Neural cell (in vitro differentiated cells): Measurements from ENCODE around the gene MYNN. TPM values are rescaled to one million over a fixed set of nuclear protein-coding genes. Genes with fewer than 3 reads are reported as not detected.
A peak's percentile ranks its signal among the peaks of the same experiment; 100 is the strongest.

Source experiments
- H2AFZ ChIP-seq: fragments of 200-600, 300-800 bp; sonication (generic), shearing (Covaris generic); 2 replicates; pipeline ENCODE4 v1.6.0; 2014; ENCODE audit warnings: low read depth, mild to moderate bottlenecking, antibody characterized with exemption, low read length, moderate library complexity
- H3F3A ChIP-seq: fragments of 200-600 bp; shearing (Covaris generic); 2 replicates; pipeline ENCODE4 v1.6.1; 2016; ENCODE audit warnings: mild to moderate bottlenecking, moderate library complexity, mixed read lengths, antibody characterized with exemption, low read length; ENCODE audit not compliant: insufficient read depth, poor library complexity, severe bottlenecking
- H3K27ac ChIP-seq: fragments of 200-600, 300-800 bp; sonication (generic), shearing (Covaris generic); 2 replicates; pipeline ENCODE4 v1.5.1; 2014; ENCODE audit warnings: mild to moderate bottlenecking, low read length, moderate library complexity
- H3K27me3 ChIP-seq: fragments of 300-800, 200-600 bp; sonication (generic), shearing (Covaris generic); 2 replicates; pipeline ENCODE4 v1.6.0; 2014; ENCODE audit warnings: mild to moderate bottlenecking, low read depth, low read length, moderate library complexity; ENCODE audit not compliant: insufficient read depth
- H3K36me3 ChIP-seq: fragments of 300-800, 200-600 bp; sonication (generic), shearing (Covaris generic); 2 replicates; pipeline ENCODE4 v1.5.1; 2014; ENCODE audit warnings: mild to moderate bottlenecking, antibody characterized with exemption, low read length, moderate library complexity; ENCODE audit not compliant: insufficient read depth
- H3K4me2 ChIP-seq: fragments of 300-800, 200-600 bp; sonication (generic), shearing (Covaris generic); 2 replicates; pipeline ENCODE4 v1.6.0; 2014; ENCODE audit warnings: mild to moderate bottlenecking, low read length
- H3K4me3 ChIP-seq: fragments of 300-800, 200-600 bp; sonication (generic), shearing (Covaris generic); 2 replicates; pipeline ENCODE4 v1.5.1; 2014; ENCODE audit warnings: mild to moderate bottlenecking, low read length, moderate library complexity
- H3K79me2 ChIP-seq: fragments of 200-600 bp; shearing (Covaris generic); replicated peaks from 2 replicates; pipeline ENCODE4 v1.6.0; 2014; ENCODE audit warnings: mild to moderate bottlenecking, low read length, moderate library complexity; ENCODE audit not compliant: insufficient read depth
- H3K9ac ChIP-seq: fragments of 300-800, 200-600 bp; sonication (generic), shearing (Covaris generic); 2 replicates; pipeline ENCODE4 v1.6.1; 2016; ENCODE audit warnings: mild to moderate bottlenecking, low read length, mixed read lengths
- H3K9me2 ChIP-seq: fragments of 200-600 bp; shearing (Covaris generic); 2 replicates; pipeline ENCODE4 v1.6.1; 2016; ENCODE audit warnings: mild to moderate bottlenecking, low read length, mixed read lengths; ENCODE audit not compliant: insufficient read depth
- H3K9me3 ChIP-seq: fragments of 200-600, 300-800 bp; sonication (generic), shearing (Covaris generic); 2 replicates; pipeline ENCODE4 v1.6.1; 2016; ENCODE audit warnings: mild to moderate bottlenecking, mixed run types, low read length, moderate library complexity, mixed read lengths
- H4K20me1 ChIP-seq: fragments of 200-600 bp; shearing (Covaris generic); 2 replicates; pipeline ENCODE4 v1.6.1; 2016; ENCODE audit warnings: mild to moderate bottlenecking, mixed run types; ENCODE audit not compliant: insufficient read depth
- CTCF ChIP-seq: fragments of 450-650 bp; IDR thresholded peaks from 2 replicates; pipeline ENCODE4 v1.5.1; 2014; ENCODE audit warnings: antibody characterized with exemption, mild to moderate bottlenecking, moderate library complexity; ENCODE audit not compliant: poor library complexity, severe bottlenecking
- EP300 ChIP-seq: fragments of 450-650 bp; conservative IDR thresholded peaks from 2 replicates; pipeline ENCODE4 v1.6.1; 2014; ENCODE audit warnings: antibody characterized with exemption, mild to moderate bottlenecking, moderate library complexity; ENCODE audit not compliant: poor library complexity, severe bottlenecking
- EZH2 ChIP-seq: fragments of 200-600, 300-800 bp; shearing (Covaris generic), sonication (generic); IDR thresholded peaks from 2 replicates; pipeline ENCODE4 v1.6.1; 2014; ENCODE audit warnings: antibody characterized with exemption, low read length, borderline replicate concordance, mild to moderate bottlenecking; ENCODE audit not compliant: insufficient read depth, poor library complexity, severe bottlenecking
- MXI1 ChIP-seq: fragments of 450-650 bp; conservative IDR thresholded peaks from 2 replicates; pipeline ENCODE4 v1.6.1; 2014; ENCODE audit warnings: antibody characterized with exemption, mild to moderate bottlenecking; ENCODE audit not compliant: poor library complexity, severe bottlenecking
- POLR2AphosphoS5 ChIP-seq: IDR thresholded peaks from 2 replicates; pipeline ENCODE4 v1.6.1; 2012
- RAD21 ChIP-seq: fragments of 450-650 bp; conservative IDR thresholded peaks from 2 replicates; pipeline ENCODE4 v1.6.1; 2014; ENCODE audit warnings: antibody characterized with exemption, mild to moderate bottlenecking, moderate library complexity
- SMC3 ChIP-seq: fragments of 450-650 bp; conservative IDR thresholded peaks from 2 replicates; pipeline ENCODE4 v1.6.1; 2014; ENCODE audit warnings: antibody characterized with exemption, mild to moderate bottlenecking, moderate library complexity; ENCODE audit not compliant: poor library complexity
- TAF1 ChIP-seq: IDR thresholded peaks from 2 replicates; pipeline ENCODE4 v1.6.1; 2012; ENCODE audit warnings: low read depth
- polyA plus RNA-seq: library from polyadenylated mRNA; depleted of rRNA; stranded (reverse); fragments of >200 nt; gene quantifications from 2 replicates; pipeline ENCODE4 v1.2.3, GENCODE V29; 2014
- TF ChIP-seq, protein P1 (sequence below): IDR thresholded peaks from 2 replicates; pipeline ENCODE4 v1.6.1; 2012; ENCODE audit warnings: borderline replicate concordance

MYNN gene
- polyA plus RNA-seq, 1 donor from 2014 or later = 27.0 TPM

GRCh38 chr3:169769287-169770181, 3.7 kb upstream of the MYNN start, which contains the start of gene ACTRT3:
Gene ACTRT3 (minus strand): TSS chr3:169769561. CDS start chr3:169769520, 41 bp downstream.
- Histone ChIP-seq H3K4me3 (peak within 1 kb of the TSS; percentile 59), H3K79me2 (peaks cover 5% of the 10 kb centered on the region)

More at GRCh38 chr3:169769287-169770181, 3.7 kb upstream of the MYNN start, which contains the start of gene ACTRT3:
- Histone ChIP-seq H3K9ac (no peak within 1 kb of the TSS), H3K27ac (no peak within 1 kb of the TSS), H2AFZ (no peak within 1 kb of the TSS), H3F3A (no peaks in the 10 kb centered on the region), H3K9me2 (no peaks in the 10 kb centered on the region), H3K27me3 (peaks cover 14% of the 10 kb centered on the region), H3K9me3 (peaks cover 6% of the 10 kb centered on the region), H3K4me2 (no peak within 1 kb of the TSS), H3K36me3 (no peaks in the 10 kb centered on the region), H4K20me1 (no peaks in the 10 kb centered on the region)
- TF ChIP-seq EZH2 = no peak
- no peak for TF ChIP-seq SMC3
- TF ChIP-seq CTCF = no peak
- no peak for TF ChIP-seq MXI1
- no peak for TF ChIP-seq TAF1
- TF ChIP-seq POLR2AphosphoS5 = no peak
- TF ChIP-seq, protein P1, sequence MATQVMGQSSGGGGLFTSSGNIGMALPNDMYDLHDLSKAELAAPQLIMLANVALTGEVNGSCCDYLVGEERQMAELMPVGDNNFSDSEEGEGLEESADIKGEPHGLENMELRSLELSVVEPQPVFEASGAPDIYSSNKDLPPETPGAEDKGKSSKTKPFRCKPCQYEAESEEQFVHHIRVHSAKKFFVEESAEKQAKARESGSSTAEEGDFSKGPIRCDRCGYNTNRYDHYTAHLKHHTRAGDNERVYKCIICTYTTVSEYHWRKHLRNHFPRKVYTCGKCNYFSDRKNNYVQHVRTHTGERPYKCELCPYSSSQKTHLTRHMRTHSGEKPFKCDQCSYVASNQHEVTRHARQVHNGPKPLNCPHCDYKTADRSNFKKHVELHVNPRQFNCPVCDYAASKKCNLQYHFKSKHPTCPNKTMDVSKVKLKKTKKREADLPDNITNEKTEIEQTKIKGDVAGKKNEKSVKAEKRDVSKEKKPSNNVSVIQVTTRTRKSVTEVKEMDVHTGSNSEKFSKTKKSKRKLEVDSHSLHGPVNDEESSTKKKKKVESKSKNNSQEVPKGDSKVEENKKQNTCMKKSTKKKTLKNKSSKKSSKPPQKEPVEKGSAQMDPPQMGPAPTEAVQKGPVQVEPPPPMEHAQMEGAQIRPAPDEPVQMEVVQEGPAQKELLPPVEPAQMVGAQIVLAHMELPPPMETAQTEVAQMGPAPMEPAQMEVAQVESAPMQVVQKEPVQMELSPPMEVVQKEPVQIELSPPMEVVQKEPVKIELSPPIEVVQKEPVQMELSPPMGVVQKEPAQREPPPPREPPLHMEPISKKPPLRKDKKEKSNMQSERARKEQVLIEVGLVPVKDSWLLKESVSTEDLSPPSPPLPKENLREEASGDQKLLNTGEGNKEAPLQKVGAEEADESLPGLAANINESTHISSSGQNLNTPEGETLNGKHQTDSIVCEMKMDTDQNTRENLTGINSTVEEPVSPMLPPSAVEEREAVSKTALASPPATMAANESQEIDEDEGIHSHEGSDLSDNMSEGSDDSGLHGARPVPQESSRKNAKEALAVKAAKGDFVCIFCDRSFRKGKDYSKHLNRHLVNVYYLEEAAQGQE = no peak
- TF ChIP-seq EP300 = no peak
- no peak for TF ChIP-seq RAD21
